ENCODE measurements around the gene MRPS18B. TPM values are rescaled to one million over a fixed set of nuclear protein-coding genes. Genes with fewer than 3 reads are reported as not detected.

Gene MRPS18B
- total and polyA plus RNA-seq, 3 donors from 2014 or later = 36.1 to 54.5 (median 49.5) TPM

- H3K36me3 ChIP-seq (ENCODE audit: low read depth, missing control alignments) = no peaks in the 10 kb centered on the region
- WGBS, 2 donors = 0% methylated on average over 33 to 57 of the region's 57 CpGs
- no peaks in the 10 kb centered on the region for H3K9me3 ChIP-seq
- DNase-seq = peak; percentile 97
- H3K4me3 ChIP-seq = peak within 1 kb of the TSS; percentile 86
- intact Hi-C loops (cut with DNase I; ENCODE audit: low total_unique reads) = no loop called here
- TF ChIP-seq, protein P1, sequence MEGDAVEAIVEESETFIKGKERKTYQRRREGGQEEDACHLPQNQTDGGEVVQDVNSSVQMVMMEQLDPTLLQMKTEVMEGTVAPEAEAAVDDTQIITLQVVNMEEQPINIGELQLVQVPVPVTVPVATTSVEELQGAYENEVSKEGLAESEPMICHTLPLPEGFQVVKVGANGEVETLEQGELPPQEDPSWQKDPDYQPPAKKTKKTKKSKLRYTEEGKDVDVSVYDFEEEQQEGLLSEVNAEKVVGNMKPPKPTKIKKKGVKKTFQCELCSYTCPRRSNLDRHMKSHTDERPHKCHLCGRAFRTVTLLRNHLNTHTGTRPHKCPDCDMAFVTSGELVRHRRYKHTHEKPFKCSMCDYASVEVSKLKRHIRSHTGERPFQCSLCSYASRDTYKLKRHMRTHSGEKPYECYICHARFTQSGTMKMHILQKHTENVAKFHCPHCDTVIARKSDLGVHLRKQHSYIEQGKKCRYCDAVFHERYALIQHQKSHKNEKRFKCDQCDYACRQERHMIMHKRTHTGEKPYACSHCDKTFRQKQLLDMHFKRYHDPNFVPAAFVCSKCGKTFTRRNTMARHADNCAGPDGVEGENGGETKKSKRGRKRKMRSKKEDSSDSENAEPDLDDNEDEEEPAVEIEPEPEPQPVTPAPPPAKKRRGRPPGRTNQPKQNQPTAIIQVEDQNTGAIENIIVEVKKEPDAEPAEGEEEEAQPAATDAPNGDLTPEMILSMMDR (IDR thresholded peaks at IDR 0.05) = peak; percentile 83 to 98 (median 96)
- TF ChIP-seq POLR2A (IDR thresholded peaks at IDR 0.05) = no peak
- peak within 1 kb of the TSS; percentile 44 to 77 for H3K27ac ChIP-seq
- no peaks in the 10 kb centered on the region for H3K27me3 ChIP-seq
- peaks cover 12% of the 10 kb centered on the region for H3K4me1 ChIP-seq
These were observed 55.0 kb downstream of the MRPS18B start, which contains the start of gene DHX16 for GRCh38 chr6:30672445-30673253. DHX16 (minus strand) TSS chr6:30673006; CDS start chr6:30672841, 165 bp downstream.

MicroRNA genes within 50 kb of the gene (microRNA counts, 767-probe panel; counts per million panel counts)
- microRNA hsa-miR-877-5p = 0 to 152 counts per million in 2 donors

Small RNAs within 50 kb of the gene (microRNA-seq; reads per million reads assigned to microRNA genes)
- 88.3 to 152 reads per million in 2 donors for gene MIR877 (ENCODE audit: borderline number of aligned reads in 2 of 2, borderline replicate concordance in 1 of 2)

Small RNAs within 50 kb of the gene (small RNA-seq; reads per million reads assigned to genes)
- 2.1 to 3.0 reads per million in 2 donors for gene MIR877

Other genes with a start within 250 kb of the MRPS18B start
- gene HLA-E, start 128.3 kb upstream of the MRPS18B start, total RNA-seq = 100 to 1,000 TPM in 1 of 2 donors, 10 to 100 TPM in 1; 90.2 to 145 TPM
- 253 TPM for gene HLA-E, start 128.3 kb upstream of the MRPS18B start, polyA plus RNA-seq (ENCODE audit: insufficient read depth, low read depth, low replicate concordance)
- 10 to 100 TPM; 68.7 to 72.8 TPM for gene GNL1, start 61.4 kb upstream of the MRPS18B start, total RNA-seq
- gene GNL1, start 61.4 kb upstream of the MRPS18B start, polyA plus RNA-seq (ENCODE audit: insufficient read depth, low read depth, low replicate concordance) = 205 TPM
- 10 to 100 TPM; 11.2 to 22.9 TPM for gene PRR3, start 60.5 kb upstream of the MRPS18B start, total RNA-seq
- gene PRR3, start 60.5 kb upstream of the MRPS18B start, polyA plus RNA-seq (ENCODE audit: insufficient read depth, low read depth, low replicate concordance) = 11.0 TPM
- gene ABCF1, start 46.4 kb upstream of the MRPS18B start, total RNA-seq = 10 to 100 TPM; 63.2 to 67.1 TPM
- gene ABCF1, start 46.4 kb upstream of the MRPS18B start, polyA plus RNA-seq (ENCODE audit: insufficient read depth, low read depth, low replicate concordance) = 104 TPM
- gene PPP1R10, start 597 bp upstream of the MRPS18B start, total RNA-seq = 10 to 100 TPM; 50.8 to 72.7 TPM
- gene PPP1R10, start 597 bp upstream of the MRPS18B start, polyA plus RNA-seq (ENCODE audit: insufficient read depth, low read depth, low replicate concordance) = 47.4 TPM
- 10 to 100 TPM; 20.7 to 36.4 TPM for gene ATAT1, start 9.0 kb downstream of the MRPS18B start, total RNA-seq
- 29.4 TPM for gene ATAT1, start 9.0 kb downstream of the MRPS18B start, polyA plus RNA-seq (ENCODE audit: insufficient read depth, low read depth, low replicate concordance)
- 10 to 100 TPM; 17.8 to 22.0 TPM for gene C6orf136, start 29.3 kb downstream of the MRPS18B start, total RNA-seq
- gene C6orf136, start 29.3 kb downstream of the MRPS18B start, polyA plus RNA-seq (ENCODE audit: insufficient read depth, low read depth, low replicate concordance) = 26.0 TPM
- 10 to 100 TPM; 68.0 TPM for gene DHX16, start 55.2 kb downstream of the MRPS18B start, total RNA-seq
- 109 TPM for gene DHX16, start 55.2 kb downstream of the MRPS18B start, polyA plus RNA-seq (ENCODE audit: insufficient read depth, low read depth, low replicate concordance)
- gene PPP1R18, start 68.8 kb downstream of the MRPS18B start, total RNA-seq = 1 to 10 TPM; 9.0 to 9.3 TPM
- 24.9 TPM for gene PPP1R18, start 68.8 kb downstream of the MRPS18B start, polyA plus RNA-seq (ENCODE audit: insufficient read depth, low read depth, low replicate concordance)
- 10 to 100 TPM in 1 of 2 donors, 1 to 10 TPM in 1; 9.5 to 10.5 TPM for gene NRM, start 73.1 kb downstream of the MRPS18B start, total RNA-seq
- gene NRM, start 73.1 kb downstream of the MRPS18B start, polyA plus RNA-seq (ENCODE audit: insufficient read depth, low read depth, low replicate concordance) = 26.6 TPM
- gene MDC1, start 99.4 kb downstream of the MRPS18B start, total RNA-seq = 10 to 100 TPM; 56.6 to 79.3 TPM
- 155 TPM for gene MDC1, start 99.4 kb downstream of the MRPS18B start, polyA plus RNA-seq (ENCODE audit: insufficient read depth, low read depth, low replicate concordance)
- 100 to 1,000 TPM; 173 to 252 TPM for gene TUBB, start 102.5 kb downstream of the MRPS18B start, total RNA-seq
- gene TUBB, start 102.5 kb downstream of the MRPS18B start, polyA plus RNA-seq (ENCODE audit: insufficient read depth, low read depth, low replicate concordance) = 309 TPM
- gene FLOT1, start 124.8 kb downstream of the MRPS18B start, total RNA-seq = 10 to 100 TPM; 84.1 to 88.1 TPM
- gene FLOT1, start 124.8 kb downstream of the MRPS18B start, polyA plus RNA-seq (ENCODE audit: insufficient read depth, low read depth, low replicate concordance) = 169 TPM
- gene IER3, start 126.7 kb downstream of the MRPS18B start, total RNA-seq = 1 to 10 TPM; 1.4 to 7.7 TPM
- gene IER3, start 126.7 kb downstream of the MRPS18B start, polyA plus RNA-seq (ENCODE audit: insufficient read depth, low read depth, low replicate concordance) = 11.1 TPM